Measurements from ENCODE around the gene TRIP13.

TRIP13 gene

DNA sequence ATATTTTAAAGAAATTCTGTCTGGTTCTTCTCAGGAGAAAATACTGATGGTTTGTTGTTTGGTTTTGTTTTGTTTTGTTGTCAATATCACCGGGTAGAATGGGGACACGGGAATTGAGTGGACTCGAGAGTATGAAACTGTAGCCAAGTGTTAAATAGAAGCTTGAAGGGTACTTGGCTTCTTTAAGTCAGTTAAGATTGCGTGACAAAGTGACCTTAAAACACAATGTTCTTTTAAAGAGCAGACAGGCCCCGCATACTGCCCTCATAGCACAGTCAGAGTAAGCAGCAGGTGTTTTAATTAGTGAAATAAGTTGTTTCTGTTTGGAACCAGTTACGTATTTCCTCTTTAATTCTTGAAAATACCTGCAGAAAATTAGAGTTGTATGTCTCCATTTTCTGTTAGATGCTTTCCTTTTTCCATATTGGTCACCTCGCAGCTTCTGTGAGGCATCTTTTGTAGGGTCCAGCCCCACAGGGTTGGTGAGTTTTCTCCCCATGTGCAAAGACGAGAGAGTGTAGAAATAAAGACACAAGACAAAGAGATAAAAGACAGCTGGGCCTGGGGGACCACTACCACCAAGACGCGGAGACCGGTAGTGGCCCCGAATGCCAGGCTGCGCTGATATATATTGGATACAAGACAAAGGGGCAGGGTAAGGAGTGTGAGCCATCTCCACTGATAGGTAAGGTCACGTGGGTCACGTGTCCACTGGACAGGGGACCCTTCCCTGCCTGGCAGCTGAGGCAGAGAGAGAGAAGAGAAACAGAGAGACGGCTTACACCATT, 9.6 kb downstream of the TRIP13 start:
- TF ChIP-seq POLR2AphosphoS5 (IDR thresholded peaks at IDR 0.05; ENCODE audit: low read depth, low read length): no peak
- no peak for TF ChIP-seq SIN3A (IDR thresholded peaks at IDR 0.05; ENCODE audit: borderline replicate concordance, insufficient read depth, low read length)
- no peak for TF ChIP-seq TAF1 (IDR thresholded peaks at IDR 0.05; ENCODE audit: borderline replicate concordance, insufficient read depth, low read length)
- TF ChIP-seq REST (IDR thresholded peaks at IDR 0.05; ENCODE audit: insufficient read depth in 1 of 2, low read depth in 2 of 2, low read length in 2 of 2): no peak
- TF ChIP-seq FOXP2 (optimal IDR thresholded peaks at IDR 0.05; ENCODE audit: borderline replicate concordance, extremely low read depth, extremely low read length, insufficient read depth): no peak

DNA sequence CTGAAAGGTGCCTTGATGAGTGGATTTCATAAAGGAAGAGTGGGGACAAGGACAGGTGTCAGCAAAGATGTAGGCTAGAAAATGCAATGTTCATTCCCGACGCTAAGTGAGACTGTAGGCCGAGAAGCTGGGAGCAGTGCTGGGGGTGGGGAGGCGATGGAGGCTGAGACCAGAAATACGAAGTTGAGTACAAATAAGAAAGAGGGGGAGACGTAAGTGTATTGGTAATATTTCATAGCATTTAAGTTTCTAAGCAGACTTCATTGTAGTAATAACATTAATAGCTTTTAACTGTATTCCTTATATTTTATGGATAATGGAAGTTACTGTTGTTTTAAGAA, 11.0 kb downstream of the TRIP13 start:
- TF ChIP-seq TAF1 (IDR thresholded peaks at IDR 0.05; ENCODE audit: borderline replicate concordance, insufficient read depth, low read length) (no peak), SIN3A (IDR thresholded peaks at IDR 0.05; ENCODE audit: borderline replicate concordance, insufficient read depth, low read length) (no peak), REST (IDR thresholded peaks at IDR 0.05; ENCODE audit: insufficient read depth in 1 of 2, low read depth in 2 of 2, low read length in 2 of 2) (no peak), FOXP2 (optimal IDR thresholded peaks at IDR 0.05; ENCODE audit: borderline replicate concordance, extremely low read depth, extremely low read length, insufficient read depth) (no peak), POLR2AphosphoS5 (IDR thresholded peaks at IDR 0.05; ENCODE audit: low read depth, low read length) (no peak)

DNA sequence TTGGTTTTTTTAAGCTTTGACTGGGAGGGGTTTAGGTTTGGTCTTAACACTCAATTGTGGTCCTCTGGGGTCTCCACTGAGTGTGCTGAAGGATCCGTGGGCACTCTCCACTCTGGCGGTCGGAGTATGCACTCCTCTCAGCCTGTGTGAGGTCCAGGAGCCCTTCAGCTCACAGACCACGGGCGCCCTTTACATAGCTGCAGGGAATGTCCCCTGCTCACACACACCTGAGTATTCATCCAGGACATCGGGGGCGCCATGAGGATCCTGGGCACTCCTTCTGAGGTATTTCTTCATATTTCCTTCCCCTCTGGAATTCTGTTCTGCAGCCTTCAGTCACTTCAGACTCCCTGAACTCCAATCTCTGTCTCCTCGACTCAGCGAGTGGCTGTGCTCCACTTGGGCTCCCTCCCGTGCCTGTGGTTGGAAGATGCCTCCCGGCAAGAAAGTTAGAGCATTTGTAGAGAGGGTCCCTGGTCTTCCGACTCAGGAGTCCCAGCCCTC, 12.5 kb downstream of the TRIP13 start:
- TF ChIP-seq POLR2AphosphoS5 (IDR thresholded peaks at IDR 0.05; ENCODE audit: low read depth, low read length): no peak
- TF ChIP-seq FOXP2 (optimal IDR thresholded peaks at IDR 0.05; ENCODE audit: borderline replicate concordance, extremely low read depth, extremely low read length, insufficient read depth): no peak
- no peak for TF ChIP-seq TAF1 (IDR thresholded peaks at IDR 0.05; ENCODE audit: borderline replicate concordance, insufficient read depth, low read length)
- TF ChIP-seq SIN3A (IDR thresholded peaks at IDR 0.05; ENCODE audit: borderline replicate concordance, insufficient read depth, low read length): no peak
- no peak for TF ChIP-seq REST (IDR thresholded peaks at IDR 0.05; ENCODE audit: insufficient read depth in 1 of 2, low read depth in 2 of 2, low read length in 2 of 2)

DNA sequence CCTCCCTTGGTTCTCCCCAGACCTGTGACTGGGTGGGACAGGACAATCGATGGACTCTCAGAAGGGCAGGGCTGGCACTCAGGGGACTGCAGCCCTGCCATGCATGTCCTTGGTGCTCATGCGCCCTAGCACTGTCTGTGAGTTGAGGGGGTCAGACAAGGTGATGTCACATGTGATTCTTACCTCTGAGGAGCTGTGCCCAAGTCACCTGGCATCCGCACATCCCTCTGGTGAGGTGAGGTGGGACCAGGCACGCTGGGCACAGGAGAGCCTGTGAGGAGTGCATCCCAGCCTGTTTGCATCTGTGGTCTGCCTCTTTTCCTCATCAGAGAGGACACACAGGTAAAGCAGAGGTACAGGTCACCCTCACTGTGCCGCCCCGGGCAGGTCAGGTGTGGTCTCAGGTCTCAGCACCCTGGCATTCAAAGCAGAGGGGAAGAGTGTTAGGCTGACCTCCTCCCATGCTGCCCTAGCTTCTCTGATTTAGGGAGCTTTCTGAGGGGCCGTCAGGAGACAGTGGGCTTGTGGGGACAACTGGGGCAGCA, 14.8 kb downstream of the TRIP13 start:
- TF ChIP-seq REST (IDR thresholded peaks at IDR 0.05; ENCODE audit: insufficient read depth in 1 of 2, low read depth in 2 of 2, low read length in 2 of 2): no peak
- no peak for TF ChIP-seq SIN3A (IDR thresholded peaks at IDR 0.05; ENCODE audit: borderline replicate concordance, insufficient read depth, low read length)
- no peak for TF ChIP-seq FOXP2 (optimal IDR thresholded peaks at IDR 0.05; ENCODE audit: borderline replicate concordance, extremely low read depth, extremely low read length, insufficient read depth)
- no peak for TF ChIP-seq TAF1 (IDR thresholded peaks at IDR 0.05; ENCODE audit: borderline replicate concordance, insufficient read depth, low read length)
- no peak for TF ChIP-seq POLR2AphosphoS5 (IDR thresholded peaks at IDR 0.05; ENCODE audit: low read depth, low read length)

Measured in PFSK-1 (cell line).